Activated CD8-positive, alpha-beta memory T cell treated with anti-CD3 and anti-CD28 coated beads, Interleukin-2, amount 10 ng/mL, durations not matched to agents 7 days and 5 days (primary cell): ENCODE measurements around the gene DOK5. TPM values are rescaled to one million over a fixed set of nuclear protein-coding genes. Genes with fewer than 3 reads are reported as not detected.
"Not testable (repeated sequence)": the region's sequence is repeated elsewhere in the genome, so short reads cannot be mapped to it uniquely, and the experiment has no call there.

Source experiments
- ATAC-seq: fragments of 150-1000 bp; cut with Tn5 transposase; one replicate; pipeline ENCODE4 v1.10.0; 2021; ENCODE audit warnings: moderate library complexity
- CTCF ChIA-PET: fragments of 350-600 bp; sonication (Branson Sonifier 250); formaldehyde crosslinking; loops from one replicate; lab custom pipeline; 2021; ENCODE audit warnings: antibody characterized with exemption; lab: Charles Lee
- DNase-seq: peaks from one replicate; pipeline ENCODE4 v3.0.0-alpha.2; 2020
- H3K27ac Mint-ChIP-seq: one replicate; pipeline ENCODE4 v1.8.0; 2021; ENCODE audit warnings: mild to moderate bottlenecking, mixed read lengths
- H3K27me3 Mint-ChIP-seq: one replicate; pipeline ENCODE4 v1.8.0; 2021; ENCODE audit warnings: mixed read lengths
- H3K36me3 Mint-ChIP-seq: one replicate; pipeline ENCODE4 v1.8.0; 2021; ENCODE audit warnings: mild to moderate bottlenecking, mixed read lengths
- H3K4me1 Mint-ChIP-seq: one replicate; pipeline ENCODE4 v1.8.0; 2021; ENCODE audit warnings: mixed read lengths
- H3K4me3 Mint-ChIP-seq: one replicate; pipeline ENCODE4 v1.8.0; 2021; ENCODE audit warnings: mild to moderate bottlenecking, moderate library complexity, mixed read lengths
- H3K9me3 Mint-ChIP-seq: one replicate; pipeline ENCODE4 v1.8.0; 2022; ENCODE audit warnings: low read depth, mixed read lengths
- total RNA-seq, 2 experiments: library from RNA; stranded (reverse); gene quantifications; one replicate each; pipeline ENCODE4 v1.2.3, GENCODE V29; 2021

The DOK5 gene
- total RNA-seq, 2 experiments from 2014 or later = 4.4 TPM; not detected in 1

- Mint-ChIP-seq H3K27ac (no peak overlapping the region), H3K4me3 (no peak overlapping the region)
- no peak for DNase-seq
Measured at GRCh38 chr20:54476169-54477009, 996 bp downstream of the DOK5 start.

GRCh38 chr20:54477191-54477955 is 2.0 kb downstream of the DOK5 start:
- H3K36me3 Mint-ChIP-seq = no peaks in the 10 kb centered on the region
- H3K9me3 Mint-ChIP-seq = no peaks in the 10 kb centered on the region
- CTCF ChIA-PET = no interaction called here
- peaks cover 44% of the 10 kb centered on the region for H3K27me3 Mint-ChIP-seq
- DNase-seq = no peak
- no peak overlapping the region for H3K27ac Mint-ChIP-seq
- no peak overlapping the region for H3K4me3 Mint-ChIP-seq
- no peaks in the 10 kb centered on the region for H3K4me1 Mint-ChIP-seq
- ATAC-seq = no peak

More at GRCh38 chr20:54476169-54477009, 996 bp downstream of the DOK5 start:
- H3K27me3 Mint-ChIP-seq = peaks cover 44% of the 10 kb centered on the region
- CTCF ChIA-PET = no interaction called here
- H3K36me3 Mint-ChIP-seq = no peaks in the 10 kb centered on the region
- H3K4me1 Mint-ChIP-seq = no peaks in the 10 kb centered on the region
- ATAC-seq = no peak
- no peaks in the 10 kb centered on the region for H3K9me3 Mint-ChIP-seq

- Mint-ChIP-seq H3K27ac (no peak overlapping the region), H3K4me3 (no peak overlapping the region), H3K36me3 (no peaks in the 10 kb centered on the region), H3K9me3 (no peaks in the 10 kb centered on the region), H3K4me1 (no peaks in the 10 kb centered on the region), H3K27me3 (peaks cover 31% of the 10 kb centered on the region)
- DNase-seq (no peak), ATAC-seq (no peak)
- CTCF ChIA-PET = no interaction called here
Measured at GRCh38 chr20:54479138-54479906, 3.9 kb downstream of the DOK5 start.

GRCh38 chr20:54479937-54480336 is 4.5 kb downstream of the DOK5 start:
- H3K36me3 Mint-ChIP-seq, ATAC-seq, H3K27ac Mint-ChIP-seq, H3K9me3 Mint-ChIP-seq, H3K4me1 Mint-ChIP-seq, DNase-seq, CTCF ChIA-PET, H3K4me3 Mint-ChIP-seq: not testable (repeated sequence)
- H3K27me3 Mint-ChIP-seq = peaks cover 25% of the 10 kb centered on the region

GRCh38 chr20:54481442-54481841 is 6.0 kb downstream of the DOK5 start:
- Mint-ChIP-seq H3K27me3 (peaks cover 13% of the 10 kb centered on the region), H3K4me1 (no peaks in the 10 kb centered on the region), H3K9me3 (no peaks in the 10 kb centered on the region), H3K36me3 (no peaks in the 10 kb centered on the region), H3K4me3 (no peak overlapping the region), H3K27ac (no peak overlapping the region)
- no peak for DNase-seq
- CTCF ChIA-PET = no interaction called here
- no peak for ATAC-seq

GRCh38 chr20:54485631-54486030 is 10.2 kb downstream of the DOK5 start:
- Mint-ChIP-seq H3K27me3 (no peaks in the 10 kb centered on the region), H3K9me3 (no peaks in the 10 kb centered on the region), H3K27ac (no peak overlapping the region), H3K36me3 (no peaks in the 10 kb centered on the region), H3K4me1 (no peaks in the 10 kb centered on the region), H3K4me3 (no peak overlapping the region)
- no peak for DNase-seq
- ATAC-seq = no peak
- CTCF ChIA-PET = no interaction called here

GRCh38 chr20:54486585-54486984 is 11.2 kb downstream of the DOK5 start:
- Mint-ChIP-seq H3K9me3 (peaks cover 4% of the 10 kb centered on the region), H3K4me3 (no peak overlapping the region), H3K36me3 (no peaks in the 10 kb centered on the region), H3K27ac (no peak overlapping the region), H3K4me1 (no peaks in the 10 kb centered on the region), H3K27me3 (no peaks in the 10 kb centered on the region)
- CTCF ChIA-PET = no interaction called here
- ATAC-seq (no peak), DNase-seq (no peak)

GRCh38 chr20:54488442-54488841 is 13.0 kb downstream of the DOK5 start:
- no peak overlapping the region for H3K27ac Mint-ChIP-seq
- H3K4me3 Mint-ChIP-seq = no peak overlapping the region
- CTCF ChIA-PET = no interaction called here
- H3K9me3 Mint-ChIP-seq = peaks cover 4% of the 10 kb centered on the region
- H3K36me3 Mint-ChIP-seq = no peaks in the 10 kb centered on the region
- DNase-seq (no peak), ATAC-seq (no peak)
- no peaks in the 10 kb centered on the region for H3K27me3 Mint-ChIP-seq
- H3K4me1 Mint-ChIP-seq = no peaks in the 10 kb centered on the region

- no peaks in the 10 kb centered on the region for H3K36me3 Mint-ChIP-seq
- no peak overlapping the region for H3K4me3 Mint-ChIP-seq
- no peak for DNase-seq
- CTCF ChIA-PET = no interaction called here
- ATAC-seq = no peak
- H3K9me3 Mint-ChIP-seq = peaks cover 4% of the 10 kb centered on the region
- H3K4me1 Mint-ChIP-seq = no peaks in the 10 kb centered on the region
- H3K27ac Mint-ChIP-seq = no peak overlapping the region
- no peaks in the 10 kb centered on the region for H3K27me3 Mint-ChIP-seq
Measured at GRCh38 chr20:54491506-54491905, 16.1 kb downstream of the DOK5 start.

GRCh38 chr20:54494303-54495006 is 19.1 kb downstream of the DOK5 start:
- ATAC-seq (no peak), DNase-seq (no peak)
- Mint-ChIP-seq H3K36me3 (no peaks in the 10 kb centered on the region), H3K9me3 (peaks cover 4% of the 10 kb centered on the region), H3K27me3 (no peaks in the 10 kb centered on the region), H3K27ac (no peak overlapping the region), H3K4me1 (no peaks in the 10 kb centered on the region), H3K4me3 (no peak overlapping the region)
- CTCF ChIA-PET = no interaction called here

- no peak overlapping the region for H3K27ac Mint-ChIP-seq
- CTCF ChIA-PET = no interaction called here
- DNase-seq (no peak), ATAC-seq (no peak)
- no peaks in the 10 kb centered on the region for H3K27me3 Mint-ChIP-seq
- H3K9me3 Mint-ChIP-seq = no peaks in the 10 kb centered on the region
- H3K4me3 Mint-ChIP-seq = no peak overlapping the region
- no peaks in the 10 kb centered on the region for H3K36me3 Mint-ChIP-seq
- H3K4me1 Mint-ChIP-seq = no peaks in the 10 kb centered on the region
Measured at GRCh38 chr20:54497931-54498718, 22.7 kb downstream of the DOK5 start.

GRCh38 chr20:54499111-54499510 is 23.7 kb downstream of the DOK5 start:
- no peaks in the 10 kb centered on the region for H3K4me1 Mint-ChIP-seq

More at GRCh38 chr20:54499111-54499510, 23.7 kb downstream of the DOK5 start:
- ATAC-seq = no peak
- H3K27me3 Mint-ChIP-seq = no peaks in the 10 kb centered on the region
- H3K4me3 Mint-ChIP-seq = no peak overlapping the region
- no peak for DNase-seq
- no peak overlapping the region for H3K27ac Mint-ChIP-seq
- CTCF ChIA-PET = no interaction called here
- no peaks in the 10 kb centered on the region for H3K36me3 Mint-ChIP-seq
- H3K9me3 Mint-ChIP-seq = no peaks in the 10 kb centered on the region
